B cell (primary cell): ENCODE data around the gene PRKCQ. TPM values are rescaled to one million over a fixed set of nuclear protein-coding genes. Genes with fewer than 3 reads are reported as not detected.
"Not testable (repeated sequence)": the region's sequence is repeated elsewhere in the genome, so short reads cannot be mapped to it uniquely, and the experiment has no call there.

Experiments
- ATAC-seq: fragments of 200-7000 bp; cut with Tn5 transposase; one replicate; pipeline ENCODE4 v1.10.0; 2021; ENCODE audit warnings: low read depth, mild to moderate bottlenecking, moderate number of reproducible peaks, moderate library complexity
- CTCF ChIA-PET: fragments of 350-600 bp; sonication (Branson Sonifier 250); formaldehyde crosslinking; loops from one replicate; lab custom pipeline; 2021; ENCODE audit warnings: antibody characterized with exemption, inconsistent platforms; lab: Charles Lee
- POLR2A ChIA-PET: fragments of 350-600 bp; sonication (Branson Sonifier 250); formaldehyde crosslinking; loops from one replicate; lab custom pipeline; 2021; ENCODE audit warnings: antibody characterized with exemption; lab: Charles Lee
- DNase-seq: peaks from one replicate; pipeline ENCODE4 v3.0.0; 2013
- H2AFZ ChIP-seq: 2 replicates; pipeline ENCODE4 v1.6.1; 2012; ENCODE audit warnings: mild to moderate bottlenecking, low read depth, low read length; ENCODE audit not compliant: insufficient read depth, poor library complexity, severe bottlenecking
- H3K27ac ChIP-seq, 2 donors: 1 replicate in 1 of 2; 2 replicates in 1 of 2; pipeline ENCODE4 v1.5.1; 2012 to 2013; ENCODE audit warnings: low read length in 2 of 2, mild to moderate bottlenecking in 2 of 2, moderate library complexity in 1 of 2
- H3K27me3 ChIP-seq, 4 experiments: fragments of 200-600 bp in 1 of 4; sonication (generic) in 1 of 4; replicated peaks in 1 of 4; 1 replicate in 2 of 4; 2 replicates in 2 of 4; pipeline versions ENCODE4 v1.6.1 to v1.7.0; 2013 to 2016; ENCODE audit warnings: low read length in 3 of 4, mild to moderate bottlenecking in 2 of 4, mixed read lengths in 1 of 4, moderate library complexity in 1 of 4; ENCODE audit not compliant: insufficient read depth in 4 of 4, control insufficient read depth in 3 of 4; ENCODE audit errors: control extremely low read depth in 1 of 4
- H3K36me3 ChIP-seq, 2 experiments: replicated peaks in 1 of 2; 1 replicate in 1 of 2; 2 replicates in 1 of 2; pipeline versions ENCODE4 v1.6.1 to v1.7.1; 2013; ENCODE audit warnings: low read length in 1 of 2; ENCODE audit not compliant: insufficient read depth in 2 of 2, control insufficient read depth in 1 of 2; ENCODE audit errors: control extremely low read depth in 1 of 2, extremely low read depth in 1 of 2
- H3K4me1 ChIP-seq, 2 donors: fragments of 200-600 bp in 1 of 2; sonication (generic) in 1 of 2; 1 replicate in 1 of 2; 2 replicates in 1 of 2; pipeline versions ENCODE4 v1.5.1 to v1.6.1; 2013 to 2017; ENCODE audit warnings: low read length in 2 of 2; ENCODE audit not compliant: control insufficient read depth in 2 of 2, insufficient read depth in 2 of 2
- H3K4me2 ChIP-seq: replicated peaks from 2 replicates; pipeline ENCODE3; 2012; ENCODE audit warnings: mild to moderate bottlenecking, low read depth, low read length; ENCODE audit not compliant: poor library complexity, severe bottlenecking
- H3K4me3 ChIP-seq, 5 experiments: fragments of 200-600 bp in 1 of 5; sonication (generic) in 1 of 5; 1 replicate in 3 of 5; 2 replicates in 2 of 5; pipeline versions ENCODE4 v1.5.1 to v1.7.0; 2011 to 2016; ENCODE audit warnings: low read length in 4 of 5, mild to moderate bottlenecking in 4 of 5, low read depth in 2 of 5, control low read depth in 1 of 5, moderate library complexity in 1 of 5; ENCODE audit not compliant: insufficient read depth in 1 of 5; ENCODE audit errors: control extremely low read depth in 1 of 5, extremely low read depth in 1 of 5
- H3K79me2 ChIP-seq: fragments of 200-600 bp; sonication (generic); one replicate; pipeline ENCODE4 v1.6.0; 2016; ENCODE audit warnings: low read length; ENCODE audit not compliant: control insufficient read depth, insufficient read depth
- H3K9ac ChIP-seq: fragments of 200-600 bp; sonication (generic); 2 replicates; pipeline ENCODE4 v1.6.1; 2017; ENCODE audit warnings: mild to moderate bottlenecking, low read length, moderate library complexity
- H3K9me3 ChIP-seq, 3 donors: one replicate each; pipeline versions ENCODE4 v1.6.1 to v1.7.1; 2013; ENCODE audit warnings: low read length in 2 of 3; ENCODE audit not compliant: control insufficient read depth in 2 of 3, insufficient read depth in 1 of 3; ENCODE audit errors: control extremely low read depth in 1 of 3
- H4K20me1 ChIP-seq: 2 replicates; pipeline ENCODE4 v1.6.0; 2012; ENCODE audit warnings: mild to moderate bottlenecking, low read length; ENCODE audit not compliant: insufficient read depth, control insufficient read depth, poor library complexity, severe bottlenecking
- H3K27ac Mint-ChIP-seq: one replicate; pipeline ENCODE4 v1.8.0; 2021; ENCODE audit warnings: mixed read lengths
- H3K27me3 Mint-ChIP-seq: one replicate; pipeline ENCODE4 v1.8.0; 2021; ENCODE audit warnings: mixed read lengths
- H3K4me1 Mint-ChIP-seq: one replicate; pipeline ENCODE4 v1.8.0; 2021; ENCODE audit warnings: mixed read lengths
- H3K4me3 Mint-ChIP-seq: one replicate; pipeline ENCODE4 v1.8.0; 2021; ENCODE audit warnings: mixed read lengths
- H3K9me3 Mint-ChIP-seq: one replicate; pipeline ENCODE4 v1.8.0; 2022; ENCODE audit warnings: mixed read lengths; ENCODE audit not compliant: insufficient read depth
- EZH2 ChIP-seq: IDR thresholded peaks from 2 replicates; pipeline ENCODE4 v1.6.1; 2012; ENCODE audit warnings: borderline replicate concordance, low read depth, mild to moderate bottlenecking, moderate library complexity, low read length; ENCODE audit not compliant: insufficient read depth, poor library complexity, severe bottlenecking
- WGBS: methylation state at CpG from one replicate; pipeline ENCODE4 v1.1.5; 2013; ENCODE audit warnings: missing lambda C conversion rate; ENCODE audit not compliant: insufficient coverage; 5-methylcytosine and 5-hydroxymethylcytosine counted together
- intact Hi-C: fragments of 100-400 bp; cut with micrococcal nuclease; formaldehyde crosslinking; loops from one replicate; pipeline ENCODE4 v1.10.0; 2022
- polyA plus RNA-seq: library from polyadenylated mRNA; depleted of rRNA; stranded (reverse); fragments of >200 nt; gene quantifications from 2 replicates; pipeline ENCODE4 v1.2.3, GENCODE V29; 2012
- total RNA-seq, 2 donors: library from RNA; stranded (reverse); fragments of 120-200 nt in 1 of 2; gene quantifications; 1 replicate in 1 of 2; 2 replicates in 1 of 2; pipeline versions ENCODE4 v1.2.3 to v1.2.4, GENCODE V29; 2013 to 2022
- TF ChIP-seq, protein P1 (sequence below): fragments of 200-600 bp; IDR thresholded peaks from one replicate; pipeline ENCODE4 v1.8.0; 2022; ENCODE audit warnings: antibody characterized with exemption, mild to moderate bottlenecking

Gene PRKCQ
- total and polyA plus RNA-seq, 2 donors (not counting 1 experiment from before 2014, with no cell fraction given) = 0.15 to 0.16 TPM

DNA sequence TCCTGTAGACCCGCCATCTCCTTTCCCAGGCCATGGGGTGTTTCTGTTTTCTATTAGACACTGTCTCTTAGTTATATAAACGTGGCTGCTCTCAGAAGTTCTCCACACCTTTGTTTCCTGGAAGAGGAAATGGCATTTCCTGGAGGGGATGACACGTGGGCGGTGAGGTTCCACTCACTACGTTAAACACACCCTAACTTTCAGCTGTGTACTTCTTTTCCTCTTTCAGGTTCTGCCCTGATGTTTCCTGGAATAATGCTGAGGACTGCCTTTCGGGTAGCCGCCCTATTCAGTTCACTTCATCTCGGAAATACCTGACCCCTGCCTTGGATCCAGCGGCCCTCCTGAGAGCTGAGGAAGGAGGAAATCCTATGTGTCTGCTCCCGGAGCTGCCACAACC lies 3.4 kb upstream of the PRKCQ start:
- no peak overlapping the region for H3K27ac ChIP-seq
- H3K27me3 ChIP-seq = peaks cover 0 to 24% (median 14%) of the 10 kb centered on the region in 4 experiments
- Mint-ChIP-seq H3K4me1 (peaks cover 9% of the 10 kb centered on the region), H3K27ac (no peak overlapping the region), H3K9me3 (no peaks in the 10 kb centered on the region), H3K4me3 (no peak overlapping the region), H3K27me3 (peaks cover 28% of the 10 kb centered on the region)
- no peaks in the 10 kb centered on the region for H3K79me2 ChIP-seq
- CTCF ChIA-PET = no interaction called here
- no peak for DNase-seq
- H3K4me1 ChIP-seq = peaks cover 12 to 19% of the 10 kb centered on the region in 2 donors
- no peaks in the 10 kb centered on the region for H3K36me3 ChIP-seq
- intact Hi-C loops = no loop called here
- no peak for TF ChIP-seq EZH2
- TF ChIP-seq, protein P1, sequence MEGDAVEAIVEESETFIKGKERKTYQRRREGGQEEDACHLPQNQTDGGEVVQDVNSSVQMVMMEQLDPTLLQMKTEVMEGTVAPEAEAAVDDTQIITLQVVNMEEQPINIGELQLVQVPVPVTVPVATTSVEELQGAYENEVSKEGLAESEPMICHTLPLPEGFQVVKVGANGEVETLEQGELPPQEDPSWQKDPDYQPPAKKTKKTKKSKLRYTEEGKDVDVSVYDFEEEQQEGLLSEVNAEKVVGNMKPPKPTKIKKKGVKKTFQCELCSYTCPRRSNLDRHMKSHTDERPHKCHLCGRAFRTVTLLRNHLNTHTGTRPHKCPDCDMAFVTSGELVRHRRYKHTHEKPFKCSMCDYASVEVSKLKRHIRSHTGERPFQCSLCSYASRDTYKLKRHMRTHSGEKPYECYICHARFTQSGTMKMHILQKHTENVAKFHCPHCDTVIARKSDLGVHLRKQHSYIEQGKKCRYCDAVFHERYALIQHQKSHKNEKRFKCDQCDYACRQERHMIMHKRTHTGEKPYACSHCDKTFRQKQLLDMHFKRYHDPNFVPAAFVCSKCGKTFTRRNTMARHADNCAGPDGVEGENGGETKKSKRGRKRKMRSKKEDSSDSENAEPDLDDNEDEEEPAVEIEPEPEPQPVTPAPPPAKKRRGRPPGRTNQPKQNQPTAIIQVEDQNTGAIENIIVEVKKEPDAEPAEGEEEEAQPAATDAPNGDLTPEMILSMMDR = no peak
- no CpG with 5 or more reads among the region's 10 CpGs for WGBS
- no peak overlapping the region for H3K9ac ChIP-seq
- H3K4me2 ChIP-seq = no peak overlapping the region
- H3K4me3 ChIP-seq = no peak overlapping the region
- no peak overlapping the region for H2AFZ ChIP-seq
- H4K20me1 ChIP-seq = no peaks in the 10 kb centered on the region
- no peak for ATAC-seq
- POLR2A ChIA-PET = no interaction called here
- H3K9me3 ChIP-seq = peaks cover 0 to 4% (median 0%) of the 10 kb centered on the region in 3 donors

- H3K4me1 ChIP-seq = peaks cover 12 to 19% of the 10 kb centered on the region in 2 donors
Observed at GRCh38 chr10:6582913-6583312, 2.8 kb upstream of the PRKCQ start.

More at GRCh38 chr10:6582913-6583312, 2.8 kb upstream of the PRKCQ start:
- H3K27ac ChIP-seq, DNase-seq, H3K9me3 ChIP-seq, H2AFZ ChIP-seq, H3K4me3 Mint-ChIP-seq, H3K27ac Mint-ChIP-seq, H4K20me1 ChIP-seq, H3K4me3 ChIP-seq, H3K79me2 ChIP-seq, H3K9me3 Mint-ChIP-seq, intact Hi-C loops, ATAC-seq, H3K9ac ChIP-seq, POLR2A ChIA-PET, CTCF ChIA-PET, H3K4me2 ChIP-seq, H3K36me3 ChIP-seq: not testable (repeated sequence)
- Mint-ChIP-seq H3K27me3 (peaks cover 33% of the 10 kb centered on the region), H3K4me1 (peaks cover 14% of the 10 kb centered on the region)
- WGBS = 91% methylated on average over 5 of the region's 8 CpGs
- H3K27me3 ChIP-seq = peaks cover 0 to 29% (median 16%) of the 10 kb centered on the region in 4 experiments
